ENCODE results near the gene E2F2.

DNA sequence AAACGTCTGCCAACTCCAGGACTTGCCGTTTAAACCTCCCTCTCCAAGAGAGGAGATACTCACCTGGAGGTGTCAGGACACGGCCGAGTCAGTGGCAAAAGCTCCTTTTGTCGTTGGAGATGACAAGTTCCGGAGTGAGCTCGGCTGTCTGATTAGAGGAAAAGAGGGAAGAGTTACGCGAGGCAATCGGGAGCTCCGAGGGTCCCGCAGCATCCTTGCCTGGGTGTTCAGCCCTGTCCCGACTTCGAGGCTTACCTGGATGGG, 27.8 kb upstream of the E2F2 start:
- TF ChIP-seq, protein P1, sequence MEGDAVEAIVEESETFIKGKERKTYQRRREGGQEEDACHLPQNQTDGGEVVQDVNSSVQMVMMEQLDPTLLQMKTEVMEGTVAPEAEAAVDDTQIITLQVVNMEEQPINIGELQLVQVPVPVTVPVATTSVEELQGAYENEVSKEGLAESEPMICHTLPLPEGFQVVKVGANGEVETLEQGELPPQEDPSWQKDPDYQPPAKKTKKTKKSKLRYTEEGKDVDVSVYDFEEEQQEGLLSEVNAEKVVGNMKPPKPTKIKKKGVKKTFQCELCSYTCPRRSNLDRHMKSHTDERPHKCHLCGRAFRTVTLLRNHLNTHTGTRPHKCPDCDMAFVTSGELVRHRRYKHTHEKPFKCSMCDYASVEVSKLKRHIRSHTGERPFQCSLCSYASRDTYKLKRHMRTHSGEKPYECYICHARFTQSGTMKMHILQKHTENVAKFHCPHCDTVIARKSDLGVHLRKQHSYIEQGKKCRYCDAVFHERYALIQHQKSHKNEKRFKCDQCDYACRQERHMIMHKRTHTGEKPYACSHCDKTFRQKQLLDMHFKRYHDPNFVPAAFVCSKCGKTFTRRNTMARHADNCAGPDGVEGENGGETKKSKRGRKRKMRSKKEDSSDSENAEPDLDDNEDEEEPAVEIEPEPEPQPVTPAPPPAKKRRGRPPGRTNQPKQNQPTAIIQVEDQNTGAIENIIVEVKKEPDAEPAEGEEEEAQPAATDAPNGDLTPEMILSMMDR (IDR thresholded peaks at IDR 0.05 in 2 of 3, conservative IDR thresholded peaks at IDR 0.05 in 1 of 3; ENCODE audit: borderline replicate concordance in 1 of 3, insufficient read depth in 1 of 3, low read depth in 2 of 3, low read length in 2 of 3) = no peak
- TF ChIP-seq RAD21 (IDR thresholded peaks at IDR 0.05; ENCODE audit: low read depth) (no peak), POLR2A (IDR thresholded peaks at IDR 0.05; ENCODE audit: borderline replicate concordance, extremely low read depth, insufficient read depth, insufficient read length) (no peak), EGR1 (IDR thresholded peaks at IDR 0.05; ENCODE audit: low read depth) (no peak), SRF (IDR thresholded peaks at IDR 0.05; ENCODE audit: low read depth) (no peak), ZNF274 (IDR thresholded peaks at IDR 0.05; ENCODE audit: low read depth, low read length) (no peak), JUND (IDR thresholded peaks at IDR 0.05) (no peak), EZH2 (IDR thresholded peaks at IDR 0.05) (no peak), EZH2phosphoT487 (IDR thresholded peaks at IDR 0.05; ENCODE audit: borderline replicate concordance) (no peak), POLR2AphosphoS5 (IDR thresholded peaks at IDR 0.05; ENCODE audit: low read depth, low read length) (no peak)
- TF ChIP-seq, protein P2, sequence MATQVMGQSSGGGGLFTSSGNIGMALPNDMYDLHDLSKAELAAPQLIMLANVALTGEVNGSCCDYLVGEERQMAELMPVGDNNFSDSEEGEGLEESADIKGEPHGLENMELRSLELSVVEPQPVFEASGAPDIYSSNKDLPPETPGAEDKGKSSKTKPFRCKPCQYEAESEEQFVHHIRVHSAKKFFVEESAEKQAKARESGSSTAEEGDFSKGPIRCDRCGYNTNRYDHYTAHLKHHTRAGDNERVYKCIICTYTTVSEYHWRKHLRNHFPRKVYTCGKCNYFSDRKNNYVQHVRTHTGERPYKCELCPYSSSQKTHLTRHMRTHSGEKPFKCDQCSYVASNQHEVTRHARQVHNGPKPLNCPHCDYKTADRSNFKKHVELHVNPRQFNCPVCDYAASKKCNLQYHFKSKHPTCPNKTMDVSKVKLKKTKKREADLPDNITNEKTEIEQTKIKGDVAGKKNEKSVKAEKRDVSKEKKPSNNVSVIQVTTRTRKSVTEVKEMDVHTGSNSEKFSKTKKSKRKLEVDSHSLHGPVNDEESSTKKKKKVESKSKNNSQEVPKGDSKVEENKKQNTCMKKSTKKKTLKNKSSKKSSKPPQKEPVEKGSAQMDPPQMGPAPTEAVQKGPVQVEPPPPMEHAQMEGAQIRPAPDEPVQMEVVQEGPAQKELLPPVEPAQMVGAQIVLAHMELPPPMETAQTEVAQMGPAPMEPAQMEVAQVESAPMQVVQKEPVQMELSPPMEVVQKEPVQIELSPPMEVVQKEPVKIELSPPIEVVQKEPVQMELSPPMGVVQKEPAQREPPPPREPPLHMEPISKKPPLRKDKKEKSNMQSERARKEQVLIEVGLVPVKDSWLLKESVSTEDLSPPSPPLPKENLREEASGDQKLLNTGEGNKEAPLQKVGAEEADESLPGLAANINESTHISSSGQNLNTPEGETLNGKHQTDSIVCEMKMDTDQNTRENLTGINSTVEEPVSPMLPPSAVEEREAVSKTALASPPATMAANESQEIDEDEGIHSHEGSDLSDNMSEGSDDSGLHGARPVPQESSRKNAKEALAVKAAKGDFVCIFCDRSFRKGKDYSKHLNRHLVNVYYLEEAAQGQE (IDR thresholded peaks at IDR 0.05; ENCODE audit: low read depth) = no peak
- TF ChIP-seq, protein P3, sequence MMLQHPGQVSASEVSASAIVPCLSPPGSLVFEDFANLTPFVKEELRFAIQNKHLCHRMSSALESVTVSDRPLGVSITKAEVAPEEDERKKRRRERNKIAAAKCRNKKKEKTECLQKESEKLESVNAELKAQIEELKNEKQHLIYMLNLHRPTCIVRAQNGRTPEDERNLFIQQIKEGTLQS (IDR thresholded peaks at IDR 0.05) = no peak
- TF ChIP-seq, protein P4, sequence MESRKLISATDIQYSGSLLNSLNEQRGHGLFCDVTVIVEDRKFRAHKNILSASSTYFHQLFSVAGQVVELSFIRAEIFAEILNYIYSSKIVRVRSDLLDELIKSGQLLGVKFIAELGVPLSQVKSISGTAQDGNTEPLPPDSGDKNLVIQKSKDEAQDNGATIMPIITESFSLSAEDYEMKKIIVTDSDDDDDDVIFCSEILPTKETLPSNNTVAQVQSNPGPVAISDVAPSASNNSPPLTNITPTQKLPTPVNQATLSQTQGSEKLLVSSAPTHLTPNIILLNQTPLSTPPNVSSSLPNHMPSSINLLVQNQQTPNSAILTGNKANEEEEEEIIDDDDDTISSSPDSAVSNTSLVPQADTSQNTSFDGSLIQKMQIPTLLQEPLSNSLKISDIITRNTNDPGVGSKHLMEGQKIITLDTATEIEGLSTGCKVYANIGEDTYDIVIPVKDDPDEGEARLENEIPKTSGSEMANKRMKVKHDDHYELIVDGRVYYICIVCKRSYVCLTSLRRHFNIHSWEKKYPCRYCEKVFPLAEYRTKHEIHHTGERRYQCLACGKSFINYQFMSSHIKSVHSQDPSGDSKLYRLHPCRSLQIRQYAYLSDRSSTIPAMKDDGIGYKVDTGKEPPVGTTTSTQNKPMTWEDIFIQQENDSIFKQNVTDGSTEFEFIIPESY (IDR thresholded peaks at IDR 0.05; ENCODE audit: extremely low read depth, insufficient replicate concordance, low read length) = no peak
- TF ChIP-seq, protein P5, sequence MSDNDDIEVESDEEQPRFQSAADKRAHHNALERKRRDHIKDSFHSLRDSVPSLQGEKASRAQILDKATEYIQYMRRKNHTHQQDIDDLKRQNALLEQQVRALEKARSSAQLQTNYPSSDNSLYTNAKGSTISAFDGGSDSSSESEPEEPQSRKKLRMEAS (IDR thresholded peaks at IDR 0.05) = no peak

All from HCT116 (cell line).